Astrocyte (in vitro differentiated cells and primary cell): ENCODE data around the gene HBZ. TPM values are rescaled to one million over a fixed set of nuclear protein-coding genes. Genes with fewer than 3 reads are reported as not detected.

Source experiments
- DNase-seq: peaks from one replicate; pipeline ENCODE4 v3.0.0-alpha.2; 2010; ENCODE audit warnings: low read depth
- FAIRE-seq: peaks from 2 replicates; lab custom pipeline; 2011; peaks lifted over from hg19 to GRCh38; lab: Jason Lieb, UNC
- H2AFZ ChIP-seq: 2 replicates; pipeline ENCODE4 v1.6.0; 2012; ENCODE audit warnings: low read depth, low read length, inconsistent platforms
- H3K27ac ChIP-seq: 2 replicates; pipeline ENCODE4 v1.5.1; 2011; ENCODE audit warnings: low read depth, low read length, inconsistent platforms
- H3K27me3 ChIP-seq: 2 replicates; pipeline ENCODE4 v1.6.0; 2011; ENCODE audit warnings: low read length, inconsistent platforms; ENCODE audit not compliant: insufficient read depth
- H3K36me3 ChIP-seq: 2 replicates; pipeline ENCODE4 v1.5.1; 2011; ENCODE audit warnings: low read length, inconsistent platforms; ENCODE audit not compliant: insufficient read depth
- H3K4me1 ChIP-seq: 2 replicates; pipeline ENCODE4 v1.5.1; 2011; ENCODE audit warnings: low read length, inconsistent platforms; ENCODE audit not compliant: insufficient read depth
- H3K4me2 ChIP-seq: 2 replicates; pipeline ENCODE4 v1.6.0; 2012; ENCODE audit warnings: low read length, inconsistent platforms
- H3K4me3 ChIP-seq: 2 replicates; pipeline ENCODE4 v1.5.1; 2011; ENCODE audit warnings: low read depth, mild to moderate bottlenecking, low read length, inconsistent platforms; ENCODE audit not compliant: insufficient read depth
- H3K79me2 ChIP-seq: 2 replicates; pipeline ENCODE4 v1.6.0; 2012; ENCODE audit warnings: mild to moderate bottlenecking, low read length, inconsistent platforms; ENCODE audit not compliant: insufficient read depth
- H3K9ac ChIP-seq: 2 replicates; pipeline ENCODE4 v1.6.0; 2012; ENCODE audit warnings: mild to moderate bottlenecking, low read length, inconsistent platforms
- H3K9me3 ChIP-seq: 2 replicates; pipeline ENCODE4 v1.5.1; 2012; ENCODE audit warnings: low read depth, mild to moderate bottlenecking, low read length, inconsistent platforms; ENCODE audit not compliant: insufficient read depth
- H4K20me1 ChIP-seq: 2 replicates; pipeline ENCODE4 v1.6.0; 2012; ENCODE audit warnings: low read length, inconsistent platforms; ENCODE audit not compliant: insufficient read depth
- H3K27ac Mint-ChIP-seq: one replicate; pipeline ENCODE4 v1.8.0; 2021; ENCODE audit warnings: mild to moderate bottlenecking, mixed read lengths; ENCODE audit not compliant: unreplicated experiment
- H3K27me3 Mint-ChIP-seq: one replicate; pipeline ENCODE4 v1.8.0; 2021; ENCODE audit warnings: low read depth, mixed read lengths; ENCODE audit not compliant: unreplicated experiment
- H3K36me3 Mint-ChIP-seq: one replicate; pipeline ENCODE4 v1.8.0; 2021; ENCODE audit warnings: low read depth, mixed read lengths; ENCODE audit not compliant: unreplicated experiment
- H3K4me1 Mint-ChIP-seq: one replicate; pipeline ENCODE4 v1.8.0; 2021; ENCODE audit warnings: low read depth, mixed read lengths; ENCODE audit not compliant: unreplicated experiment
- H3K4me3 Mint-ChIP-seq: one replicate; pipeline ENCODE4 v1.8.0; 2021; ENCODE audit warnings: mild to moderate bottlenecking, moderate library complexity, mixed read lengths; ENCODE audit not compliant: unreplicated experiment
- H3K9me3 Mint-ChIP-seq: one replicate; pipeline ENCODE4 v1.8.0; 2021; ENCODE audit warnings: mild to moderate bottlenecking, mixed read lengths; ENCODE audit not compliant: unreplicated experiment
- CTCF ChIP-seq: IDR thresholded peaks from 2 replicates; pipeline ENCODE4 v1.5.1; 2011; ENCODE audit warnings: low read depth, mild to moderate bottlenecking, inconsistent platforms, low read length, moderate library complexity; ENCODE audit not compliant: insufficient read depth
- EZH2 ChIP-seq: IDR thresholded peaks from 2 replicates; pipeline ENCODE4 v1.6.1; 2012; ENCODE audit warnings: mild to moderate bottlenecking, low read length, inconsistent platforms; ENCODE audit not compliant: insufficient read depth
- total RNA-seq: library from RNA; stranded (reverse); gene quantifications from 2 replicates; pipeline ENCODE4 v1.2.1, GENCODE V29; 2021

HBZ gene
- total RNA-seq, 1 donor from 2014 or later, result not detected

GRCh38 chr16:180101-180675, 27.7 kb downstream of the HBZ start, which contains the start of gene HBQ1:
TSS of gene HBQ1 (plus strand) at chr16:180459. CDS start at chr16:180487, 28 bp downstream.
- H3K4me3 ChIP-seq, result peak within 1 kb of the TSS; percentile 37
- peaks cover 30% of the 10 kb centered on the region for H3K27me3 ChIP-seq
- H3K4me2 ChIP-seq, result peak within 1 kb of the TSS; percentile 79
- Mint-ChIP-seq H3K27me3 (peaks cover 26% of the 10 kb centered on the region), H3K4me3 (peak within 1 kb of the TSS; percentile 69), H3K36me3 (peaks cover 2% of the 10 kb centered on the region), H3K27ac (no peak within 1 kb of the TSS), H3K9me3 (no peaks in the 10 kb centered on the region), H3K4me1 (no peaks in the 10 kb centered on the region)
- no peaks in the 10 kb centered on the region for H3K79me2 ChIP-seq
- H3K9me3 ChIP-seq, result no peaks in the 10 kb centered on the region
- peaks cover 2% of the 10 kb centered on the region for H3K36me3 ChIP-seq
- no peak within 1 kb of the TSS for H3K9ac ChIP-seq
- DNase-seq (no peak), FAIRE-seq (no peak)
- H4K20me1 ChIP-seq, result peaks cover 40% of the 10 kb centered on the region
- H3K27ac ChIP-seq, result no peak within 1 kb of the TSS
- TF ChIP-seq EZH2, result no peak
- TF ChIP-seq CTCF, result peak; percentile 28
- H2AFZ ChIP-seq, result no peak within 1 kb of the TSS
- H3K4me1 ChIP-seq, result peaks cover 10% of the 10 kb centered on the region

- H3K4me1 ChIP-seq, result peaks cover 10% of the 10 kb centered on the region
- Mint-ChIP-seq H3K36me3 (peaks cover 2% of the 10 kb centered on the region), H3K27ac (no peak overlapping the region), H3K4me1 (no peaks in the 10 kb centered on the region), H3K4me3 (peak overlapping the region; percentile 69), H3K27me3 (peaks cover 21% of the 10 kb centered on the region), H3K9me3 (no peaks in the 10 kb centered on the region)
- no peak overlapping the region for H2AFZ ChIP-seq
- H3K36me3 ChIP-seq, result peaks cover 2% of the 10 kb centered on the region
- H3K27me3 ChIP-seq, result peaks cover 25% of the 10 kb centered on the region
- H3K4me2 ChIP-seq, result peak overlapping the region; percentile 79
- TF ChIP-seq EZH2 (no peak), CTCF (no peak)
- H3K27ac ChIP-seq, result no peak overlapping the region
- FAIRE-seq (no peak), DNase-seq (peak; percentile 27)
- no peak overlapping the region for H3K9ac ChIP-seq
- H3K4me3 ChIP-seq, result peak overlapping the region; percentile 37
- H3K79me2 ChIP-seq, result no peaks in the 10 kb centered on the region
- H3K9me3 ChIP-seq, result no peaks in the 10 kb centered on the region
- peaks cover 42% of the 10 kb centered on the region for H4K20me1 ChIP-seq
These were observed 28.5 kb downstream of the HBZ start for GRCh38 chr16:180681-181564.
